ENCODE results near the gene DDAH1.
A peak's percentile ranks its signal among the peaks of the same experiment; 100 is the strongest.

Gene DDAH1

GRCh38 chr1:85440612-85441011 lies 24.3 kb downstream of the DDAH1 start:
- no peak for DNase-seq (ENCODE audit: low read depth)

GRCh38 chr1:85438353-85438752 lies 26.6 kb downstream of the DDAH1 start:
- DNase-seq (ENCODE audit: low read depth): peak; percentile 64

DNA sequence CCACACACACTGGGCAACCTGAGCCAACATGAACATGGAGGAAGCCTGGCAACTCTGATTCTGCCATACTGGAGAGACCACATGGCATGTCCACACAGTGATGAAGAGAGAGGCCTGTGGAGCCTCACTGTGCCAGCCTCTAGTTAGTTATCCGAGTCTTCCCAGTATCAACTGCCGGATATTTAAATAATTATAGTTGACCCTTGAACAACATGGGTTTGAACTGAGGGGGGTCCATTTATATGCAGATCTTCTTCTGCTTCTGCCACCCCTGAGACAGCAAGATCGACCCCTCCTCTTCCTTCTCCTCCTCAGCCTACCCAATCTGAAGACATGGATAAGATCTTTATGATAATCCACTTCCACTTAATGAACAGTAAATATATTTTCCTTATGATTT lies 27.8 kb downstream of the DDAH1 start:
- DNase-seq (ENCODE audit: low read depth): no peak

DNA sequence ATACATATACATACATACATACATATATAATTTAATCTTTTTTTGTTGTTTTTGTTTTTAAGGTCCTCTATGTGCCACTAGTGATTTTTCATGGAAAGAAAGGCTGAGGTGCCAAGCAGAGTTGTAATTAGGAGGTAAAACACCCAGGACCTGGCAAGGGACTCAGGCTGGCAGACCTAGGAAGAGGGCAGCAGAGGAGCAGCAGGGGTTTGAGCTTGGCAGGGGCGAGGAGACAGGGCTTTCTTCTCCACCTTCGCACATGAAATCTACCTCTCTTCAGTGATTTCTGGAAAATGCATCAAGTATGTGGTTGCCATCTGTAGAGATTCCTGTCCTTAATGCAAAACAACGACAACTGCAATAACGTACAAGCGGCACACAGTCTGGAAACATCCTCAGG lies 31.9 kb downstream of the DDAH1 start:
- DNase-seq (ENCODE audit: low read depth): no peak

DNA sequence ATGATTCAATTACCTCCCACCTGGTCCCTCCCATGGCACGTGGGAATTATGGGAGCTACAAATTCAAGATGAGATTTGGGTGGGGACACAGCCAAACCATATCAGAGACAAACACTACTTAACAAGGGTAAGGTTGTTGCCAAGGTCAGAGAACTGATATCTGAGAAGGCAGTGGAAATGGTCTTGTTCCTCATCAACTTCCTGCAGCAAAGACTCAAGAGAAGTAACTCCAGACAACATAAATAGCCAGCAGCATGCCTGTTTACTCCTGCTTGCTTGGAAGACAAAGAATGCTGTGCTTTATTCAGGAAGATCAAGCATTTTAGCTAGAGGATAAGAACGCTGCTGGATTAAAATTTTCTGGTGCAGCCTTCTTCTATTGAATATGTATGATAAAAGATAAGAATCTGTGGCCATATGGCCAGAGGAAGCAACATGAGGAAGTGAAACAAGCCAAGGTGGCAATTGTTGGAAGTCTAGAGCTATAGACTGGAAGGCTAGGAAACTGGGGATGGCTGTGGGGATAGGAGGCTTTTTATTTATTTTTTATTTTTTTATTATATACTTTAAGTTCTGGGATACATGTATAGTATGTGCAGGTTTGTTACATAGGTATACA lies 36.4 kb downstream of the DDAH1 start:
- DNase-seq (ENCODE audit: low read depth): no peak

GRCh38 chr1:85427849-85428248 lies 37.1 kb downstream of the DDAH1 start:
- no peak for DNase-seq (ENCODE audit: low read depth)

DNA sequence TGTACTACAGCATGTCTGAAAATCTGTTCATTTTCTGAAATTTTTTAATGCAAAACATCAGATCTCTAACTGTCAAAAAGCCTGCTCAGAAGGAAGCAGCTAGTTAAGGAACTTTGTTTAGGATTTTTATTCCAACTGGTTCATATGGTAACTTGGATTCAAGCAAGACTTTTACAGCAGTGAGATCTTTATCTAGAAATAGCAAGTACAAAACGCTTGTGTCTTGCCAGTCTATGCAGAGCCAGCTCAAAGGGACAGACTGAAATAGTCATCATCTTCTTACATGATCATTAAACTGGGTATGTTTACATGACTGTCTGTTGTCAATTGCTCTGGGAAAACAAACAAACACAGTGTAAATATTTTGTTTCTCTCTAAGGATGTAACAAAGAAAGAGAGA lies 37.6 kb downstream of the DDAH1 start:
- DNase-seq (ENCODE audit: low read depth): peak; percentile 23

- DNase-seq (ENCODE audit: low read depth): no peak
These were observed 43.8 kb downstream of the DDAH1 start for GRCh38 chr1:85421179-85421578.

DNA sequence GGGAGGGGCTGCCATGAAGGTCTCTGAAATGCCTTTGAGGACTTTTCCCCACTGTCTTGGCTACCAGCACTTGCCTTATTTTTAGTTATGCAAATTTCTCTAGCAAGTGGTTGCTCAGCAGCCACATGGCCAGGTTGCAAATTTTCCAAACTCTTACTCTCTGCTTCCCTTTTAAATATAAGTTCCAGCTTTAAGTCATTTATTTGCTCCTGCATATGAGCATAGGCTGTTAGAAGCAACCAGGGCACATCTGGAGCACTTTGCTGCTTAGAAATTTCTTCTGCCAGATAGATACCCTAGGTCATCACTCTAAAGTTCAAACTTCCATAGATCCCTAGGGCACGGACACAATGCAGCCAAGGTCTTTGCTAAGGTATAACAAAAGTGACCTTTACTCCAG lies 44.8 kb downstream of the DDAH1 start:
- DNase-seq (ENCODE audit: low read depth): no peak

DNA sequence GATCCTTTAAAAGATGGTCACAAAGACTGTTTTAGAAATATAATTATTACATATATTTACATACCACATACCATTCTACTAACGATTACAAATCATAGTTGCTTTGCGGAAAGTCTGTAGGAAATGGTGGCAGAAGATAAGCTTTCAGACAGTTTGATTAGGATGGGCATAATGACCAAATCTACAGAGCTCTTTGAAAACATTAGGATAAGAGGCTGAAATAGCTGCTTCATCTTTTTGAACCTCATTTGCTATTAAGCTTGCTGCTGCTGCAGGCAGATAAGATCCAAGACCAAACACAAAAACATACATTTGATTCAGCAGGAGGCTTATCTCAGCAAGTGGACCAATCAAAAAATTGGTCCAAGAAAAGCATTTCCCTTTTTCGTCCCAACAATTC lies 47.1 kb downstream of the DDAH1 start:
- no peak for DNase-seq (ENCODE audit: low read depth)

- no peak for DNase-seq (ENCODE audit: low read depth)
These were observed 47.9 kb downstream of the DDAH1 start for GRCh38 chr1:85417017-85417416.

- peak; percentile 55 for DNase-seq (ENCODE audit: low read depth)
These were observed 51.8 kb downstream of the DDAH1 start for GRCh38 chr1:85413169-85413568.

DNA sequence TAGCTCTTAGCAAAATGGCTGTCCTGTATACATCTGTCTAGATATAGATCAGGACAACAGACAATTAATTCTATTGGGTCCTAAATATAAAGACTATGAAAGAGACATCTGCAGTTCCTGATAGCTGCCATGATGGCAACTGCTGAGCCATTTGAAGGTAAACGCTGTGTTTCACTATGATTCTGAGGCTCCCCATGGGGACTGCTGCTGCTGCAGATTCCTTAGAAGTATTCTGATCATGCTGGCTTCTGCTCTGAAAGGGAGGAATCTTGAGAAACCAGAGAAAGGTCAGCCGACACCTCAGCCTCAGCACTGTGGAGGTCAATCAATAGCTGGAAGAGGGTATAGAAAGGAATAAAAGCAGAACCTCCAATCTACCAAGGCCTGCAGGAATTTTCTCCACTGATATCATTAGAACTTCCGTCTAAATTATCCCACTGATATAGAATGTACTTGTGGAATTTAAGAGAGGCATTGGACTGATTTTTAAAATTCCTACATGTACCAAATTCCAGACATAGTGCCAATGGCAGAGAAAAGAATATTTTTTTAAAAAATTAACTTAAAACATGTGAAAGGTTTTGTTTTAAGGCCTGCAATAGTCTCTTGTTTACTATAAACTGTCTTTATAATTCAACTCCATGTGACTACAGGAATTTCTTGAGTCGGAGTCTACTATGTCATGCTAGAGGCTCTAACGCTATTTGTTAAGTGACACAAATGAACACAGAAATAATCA lies 53.2 kb downstream of the DDAH1 start:
- DNase-seq (ENCODE audit: low read depth): peak; percentile 50

DNA sequence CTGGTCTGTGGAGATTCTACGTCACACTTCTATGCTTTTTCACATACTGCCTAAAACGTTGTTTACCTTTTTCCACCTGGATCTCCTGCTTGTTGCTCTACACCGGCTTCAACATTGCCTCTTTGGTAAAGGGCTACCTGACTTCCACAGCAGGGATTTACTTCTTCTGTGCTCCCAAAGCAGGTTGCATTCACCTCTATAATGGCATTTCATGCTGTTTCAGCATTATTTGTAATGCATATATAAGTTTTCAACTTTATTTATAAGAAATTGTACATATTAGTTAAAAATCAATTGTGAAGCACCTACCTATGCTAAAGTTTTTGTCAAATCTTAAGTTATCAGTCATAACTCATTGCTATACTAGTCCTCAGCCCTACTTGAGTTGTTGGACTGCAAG lies 55.4 kb downstream of the DDAH1 start:
- DNase-seq (ENCODE audit: low read depth): no peak

GRCh38 chr1:85407746-85408377 lies 57.1 kb downstream of the DDAH1 start:
- DNase-seq (ENCODE audit: low read depth): no peak

GRCh38 chr1:85406887-85407533 lies 57.9 kb downstream of the DDAH1 start:
- DNase-seq (ENCODE audit: low read depth): peak; percentile 91

DNA sequence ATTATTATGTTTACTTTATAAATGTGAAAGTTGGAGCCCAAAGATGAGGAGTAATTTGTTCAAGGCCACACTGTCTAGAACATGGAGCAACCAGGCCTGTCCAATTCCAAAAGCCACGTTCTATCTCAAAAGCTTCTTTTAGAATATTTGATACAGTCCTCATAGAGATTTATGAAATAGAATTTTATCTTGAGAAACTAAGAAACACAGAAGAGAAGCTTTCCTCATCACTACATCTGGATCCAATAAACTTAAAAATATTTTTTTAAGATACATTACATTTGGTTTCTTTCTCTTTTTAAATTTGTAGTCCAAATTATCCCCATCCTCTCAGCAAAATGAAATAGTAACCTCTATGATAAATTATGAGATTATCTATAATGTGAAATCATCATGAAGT lies 58.9 kb downstream of the DDAH1 start:
- peak; percentile 38 for DNase-seq (ENCODE audit: low read depth)

DNA sequence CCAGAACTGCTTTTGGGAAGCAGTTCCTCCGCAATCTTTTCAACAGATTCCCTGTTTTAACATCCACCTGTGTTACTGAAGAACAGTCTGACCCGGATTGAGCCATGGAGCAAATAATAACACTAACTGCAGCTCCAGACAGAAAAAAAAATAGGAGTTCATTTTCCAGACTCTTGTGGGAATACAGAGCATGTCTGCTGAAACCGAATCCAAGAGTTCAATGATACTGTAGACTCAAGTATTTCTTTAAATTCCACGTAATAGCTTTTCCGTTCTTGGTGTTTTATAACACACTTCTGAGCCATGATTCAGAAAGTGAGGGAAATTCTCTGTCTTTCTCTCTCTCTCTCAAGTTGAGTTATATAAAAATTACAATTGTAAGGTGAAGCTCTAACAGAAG lies 60.6 kb downstream of the DDAH1 start:
- DNase-seq (ENCODE audit: low read depth): peak; percentile 9

- DNase-seq (ENCODE audit: low read depth): peak; percentile 74
These were observed 66.4 kb downstream of the DDAH1 start for GRCh38 chr1:85398391-85399064.

- DNase-seq (ENCODE audit: low read depth): peak; percentile 31
These were observed 67.4 kb downstream of the DDAH1 start for GRCh38 chr1:85397490-85398032.

DNA sequence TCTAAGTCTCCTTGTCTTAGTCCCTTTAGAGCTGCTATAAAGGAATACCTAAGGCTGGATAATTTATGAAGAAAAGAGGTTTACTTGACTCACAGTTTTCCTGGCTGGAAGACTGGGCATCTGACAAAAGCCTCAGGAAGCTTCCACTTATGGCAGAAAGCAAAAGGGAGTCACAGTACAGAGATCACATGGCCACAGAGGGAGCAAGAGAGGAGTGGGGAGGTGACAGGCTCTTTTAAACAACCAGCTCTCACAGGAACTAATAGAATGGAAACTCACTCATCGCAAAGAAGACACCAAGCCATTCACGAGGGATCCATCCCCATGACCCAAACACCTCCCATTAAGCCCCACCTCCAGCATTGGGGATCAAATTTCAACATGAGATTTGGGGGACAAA lies 68.8 kb downstream of the DDAH1 start:
- no peak for DNase-seq (ENCODE audit: low read depth)

DNA sequence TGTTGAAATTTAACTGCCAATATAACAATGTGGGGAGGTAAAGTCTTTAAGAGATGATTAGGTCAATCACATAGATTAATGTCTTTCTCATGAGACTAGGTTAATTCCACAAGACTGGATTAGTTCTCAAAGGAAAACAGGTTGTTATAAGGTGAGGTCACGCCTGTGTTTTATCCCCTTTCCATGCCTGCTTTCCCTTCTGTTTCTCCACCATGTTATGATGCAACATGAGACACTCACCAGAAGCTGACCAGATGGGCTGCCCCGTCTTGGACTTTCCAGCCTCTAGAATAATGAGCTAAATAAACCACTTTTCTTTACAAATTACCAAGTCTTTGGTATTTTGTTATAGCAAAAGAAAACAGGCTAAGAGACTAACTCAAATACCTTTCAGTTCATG lies 70.8 kb downstream of the DDAH1 start:
- no peak for DNase-seq (ENCODE audit: low read depth)

Measured in fibroblast of gingiva (primary cell).